Peyer's patch (tissue), 4 donors: ENCODE measurements around the gene TBC1D22B.

ENCODE experiments used
- POLR2A ChIP-seq, 2 donors: fragments of 450-650 bp; IDR thresholded peaks; one replicate each; pipeline ENCODE4 v1.5.1; 2017; ENCODE audit warnings: antibody characterized with exemption in 2 of 2, mild to moderate bottlenecking in 2 of 2, moderate library complexity in 2 of 2
- TF ChIP-seq, protein P1 (sequence below), 6 experiments: fragments of 450-650 bp in 4 of 6; fragments of 200-600 bp in 2 of 6; sonication (generic) in 1 of 6; IDR thresholded peaks; one replicate each; pipeline ENCODE4 v1.5.1; 2017 to 2019; ENCODE audit warnings: antibody characterized with exemption in 6 of 6, mild to moderate bottlenecking in 3 of 6, moderate library complexity in 1 of 6

DNA sequence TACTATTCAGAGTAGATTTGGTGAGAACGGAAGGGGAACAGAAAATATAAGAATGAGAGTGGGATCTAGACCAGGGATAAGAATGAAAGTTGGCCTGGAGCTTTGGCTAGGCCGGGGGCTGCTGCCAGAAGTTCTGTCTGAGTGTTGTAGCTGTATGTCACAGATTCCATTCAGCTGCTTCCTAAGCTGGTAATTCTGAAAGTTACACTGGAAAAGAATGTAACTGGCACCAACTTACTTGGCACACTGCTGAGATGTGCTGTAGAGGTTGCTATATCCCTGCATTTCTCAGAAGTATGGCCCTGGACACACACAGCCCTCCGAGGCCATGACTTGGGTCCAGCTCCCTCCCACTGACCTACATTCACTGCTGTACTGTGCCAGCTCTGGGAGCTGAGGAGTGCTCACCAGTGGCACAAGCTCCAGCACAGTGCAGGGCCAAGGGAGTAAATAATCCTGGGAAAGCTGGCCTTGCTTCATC is 26.1 kb downstream of the TBC1D22B start:
- TF ChIP-seq, protein P1, sequence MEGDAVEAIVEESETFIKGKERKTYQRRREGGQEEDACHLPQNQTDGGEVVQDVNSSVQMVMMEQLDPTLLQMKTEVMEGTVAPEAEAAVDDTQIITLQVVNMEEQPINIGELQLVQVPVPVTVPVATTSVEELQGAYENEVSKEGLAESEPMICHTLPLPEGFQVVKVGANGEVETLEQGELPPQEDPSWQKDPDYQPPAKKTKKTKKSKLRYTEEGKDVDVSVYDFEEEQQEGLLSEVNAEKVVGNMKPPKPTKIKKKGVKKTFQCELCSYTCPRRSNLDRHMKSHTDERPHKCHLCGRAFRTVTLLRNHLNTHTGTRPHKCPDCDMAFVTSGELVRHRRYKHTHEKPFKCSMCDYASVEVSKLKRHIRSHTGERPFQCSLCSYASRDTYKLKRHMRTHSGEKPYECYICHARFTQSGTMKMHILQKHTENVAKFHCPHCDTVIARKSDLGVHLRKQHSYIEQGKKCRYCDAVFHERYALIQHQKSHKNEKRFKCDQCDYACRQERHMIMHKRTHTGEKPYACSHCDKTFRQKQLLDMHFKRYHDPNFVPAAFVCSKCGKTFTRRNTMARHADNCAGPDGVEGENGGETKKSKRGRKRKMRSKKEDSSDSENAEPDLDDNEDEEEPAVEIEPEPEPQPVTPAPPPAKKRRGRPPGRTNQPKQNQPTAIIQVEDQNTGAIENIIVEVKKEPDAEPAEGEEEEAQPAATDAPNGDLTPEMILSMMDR (IDR thresholded peaks at IDR 0.05), result no peak
- no peak for TF ChIP-seq POLR2A (IDR thresholded peaks at IDR 0.05)
